Fibroblast of lung (primary cell): ENCODE results near the gene GRK1. TPM values are rescaled to one million over a fixed set of nuclear protein-coding genes. Genes with fewer than 3 reads are reported as not detected.

ENCODE experiments used
- DNase-seq, 2 donors: peaks; one replicate each; pipeline versions ENCODE4 v3.0.0 to v3.0.0-alpha.2; 2010; ENCODE audit warnings: low read depth in 2 of 2
- H2AFZ ChIP-seq: 2 replicates; pipeline ENCODE4 v1.5.1; 2012; ENCODE audit warnings: low read length, control low read depth, inconsistent platforms
- H3K27ac ChIP-seq: 2 replicates; pipeline ENCODE4 v1.5.1; 2011; ENCODE audit warnings: low read length, control low read depth; ENCODE audit not compliant: insufficient read depth
- H3K27me3 ChIP-seq: 2 replicates; pipeline ENCODE4 v1.5.1; 2011; ENCODE audit warnings: mild to moderate bottlenecking, low read length; ENCODE audit not compliant: control insufficient read depth, insufficient read depth
- H3K36me3 ChIP-seq: 2 replicates; pipeline ENCODE4 v1.5.1; 2011; ENCODE audit warnings: low read length; ENCODE audit not compliant: control insufficient read depth, insufficient read depth
- H3K4me1 ChIP-seq: 2 replicates; pipeline ENCODE4 v1.5.1; 2011; ENCODE audit warnings: low read length; ENCODE audit not compliant: control insufficient read depth, insufficient read depth; ENCODE audit errors: extremely low read depth
- H3K4me2 ChIP-seq: 2 replicates; pipeline ENCODE4 v1.5.1; 2011; ENCODE audit warnings: low read length, control low read depth; ENCODE audit not compliant: insufficient read depth; ENCODE audit errors: extremely low read depth
- H3K4me3 ChIP-seq, 4 experiments: fragments of 200-600 bp in 1 of 4; sonication (generic) in 1 of 4; replicated peaks in 1 of 4; 2 replicates each; pipeline ENCODE4 v1.5.1; 2011 to 2016; ENCODE audit warnings: low read length in 4 of 4, low read depth in 3 of 4, mild to moderate bottlenecking in 3 of 4, control low read depth in 2 of 4, inconsistent platforms in 1 of 4, mixed read lengths in 1 of 4; ENCODE audit not compliant: insufficient read depth in 1 of 4; ENCODE audit errors: control extremely low read depth in 1 of 4
- H3K79me2 ChIP-seq: 2 replicates; pipeline ENCODE4 v1.5.1; 2012; ENCODE audit warnings: mild to moderate bottlenecking, low read length, inconsistent platforms; ENCODE audit not compliant: control insufficient read depth, insufficient read depth
- H3K9ac ChIP-seq: 2 replicates; pipeline ENCODE4 v1.5.1; 2011; ENCODE audit warnings: mild to moderate bottlenecking, low read length, control low read depth; ENCODE audit not compliant: insufficient read depth
- H3K9me3 ChIP-seq: 2 replicates; pipeline ENCODE4 v1.5.1; 2012; ENCODE audit warnings: low read depth, low read length; ENCODE audit not compliant: control insufficient read depth, insufficient read depth
- H4K20me1 ChIP-seq: 2 replicates; pipeline ENCODE4 v1.5.1; 2011; ENCODE audit warnings: low read length; ENCODE audit not compliant: control insufficient read depth, insufficient read depth; ENCODE audit errors: extremely low read depth
- EZH2 ChIP-seq: IDR thresholded peaks from 2 replicates; pipeline ENCODE4 v1.5.1; 2012; ENCODE audit warnings: low read length, control low read depth, mild to moderate bottlenecking; ENCODE audit errors: missing control alignments
- polyA plus RNA-seq, 2 donors: library from polyadenylated mRNA; depleted of rRNA in 1 of 2; stranded (reverse) in 1 of 2; unstranded in 1 of 2; fragments of >200 nt; gene quantifications; 2 replicates each; pipeline ENCODE4 v1.2.1, GENCODE V29; 2011 to 2012; ENCODE audit warnings: missing spikeins in 1 of 2
- total RNA-seq: library from RNA; depleted of rRNA; stranded (reverse); fragments of >200 nt; gene quantifications from 2 replicates; pipeline ENCODE4 v1.2.1, GENCODE V29; 2014
- TF ChIP-seq, protein P1 (sequence below), 2 donors: IDR thresholded peaks in 1 of 2; conservative IDR thresholded peaks in 1 of 2; 1 replicate in 1 of 2; 2 replicates in 1 of 2; pipeline ENCODE4 v1.5.1; 2011 to 2012; ENCODE audit warnings: low read length in 2 of 2, control low read depth in 1 of 2, inconsistent platforms in 1 of 2, low read depth in 1 of 2, mild to moderate bottlenecking in 1 of 2

GRK1 gene
- total and polyA plus RNA-seq, 2 donors (not counting 1 experiment from before 2014, with no cell fraction given), result 0.17 TPM; not detected in 1

DNA sequence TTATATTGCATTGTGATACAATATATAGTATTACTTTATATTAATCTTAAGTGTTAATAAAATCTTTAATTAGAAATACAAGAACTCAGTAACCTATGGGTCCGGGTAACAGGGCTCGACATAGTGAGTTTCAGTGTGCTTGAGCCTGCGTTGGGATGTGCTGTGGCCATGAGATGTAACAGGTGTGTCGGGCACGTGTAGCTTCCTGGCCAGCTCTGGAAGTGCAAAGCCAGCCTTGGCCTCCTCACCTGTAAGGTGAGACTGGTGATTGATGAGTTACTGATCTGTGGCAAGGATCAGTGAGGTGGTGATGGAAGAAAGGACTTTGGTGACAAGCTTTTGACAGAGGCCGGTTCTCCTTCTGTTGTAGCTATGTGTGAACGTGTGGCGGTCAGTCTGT, 28.2 kb upstream of the GRK1 start:
- H3K36me3 ChIP-seq, result peaks cover 24% of the 10 kb centered on the region
- H3K4me2 ChIP-seq, result no peak overlapping the region
- no peak overlapping the region for H3K27ac ChIP-seq
- H2AFZ ChIP-seq, result no peak overlapping the region
- H3K9me3 ChIP-seq, result no peaks in the 10 kb centered on the region
- TF ChIP-seq, protein P1, sequence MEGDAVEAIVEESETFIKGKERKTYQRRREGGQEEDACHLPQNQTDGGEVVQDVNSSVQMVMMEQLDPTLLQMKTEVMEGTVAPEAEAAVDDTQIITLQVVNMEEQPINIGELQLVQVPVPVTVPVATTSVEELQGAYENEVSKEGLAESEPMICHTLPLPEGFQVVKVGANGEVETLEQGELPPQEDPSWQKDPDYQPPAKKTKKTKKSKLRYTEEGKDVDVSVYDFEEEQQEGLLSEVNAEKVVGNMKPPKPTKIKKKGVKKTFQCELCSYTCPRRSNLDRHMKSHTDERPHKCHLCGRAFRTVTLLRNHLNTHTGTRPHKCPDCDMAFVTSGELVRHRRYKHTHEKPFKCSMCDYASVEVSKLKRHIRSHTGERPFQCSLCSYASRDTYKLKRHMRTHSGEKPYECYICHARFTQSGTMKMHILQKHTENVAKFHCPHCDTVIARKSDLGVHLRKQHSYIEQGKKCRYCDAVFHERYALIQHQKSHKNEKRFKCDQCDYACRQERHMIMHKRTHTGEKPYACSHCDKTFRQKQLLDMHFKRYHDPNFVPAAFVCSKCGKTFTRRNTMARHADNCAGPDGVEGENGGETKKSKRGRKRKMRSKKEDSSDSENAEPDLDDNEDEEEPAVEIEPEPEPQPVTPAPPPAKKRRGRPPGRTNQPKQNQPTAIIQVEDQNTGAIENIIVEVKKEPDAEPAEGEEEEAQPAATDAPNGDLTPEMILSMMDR (conservative IDR thresholded peaks at IDR 0.05 in 1 of 2, IDR thresholded peaks at IDR 0.05 in 1 of 2; ENCODE audit: low read depth in 1 of 2, low read length in 2 of 2), result no peak
- TF ChIP-seq EZH2, result no peak
- H3K9ac ChIP-seq, result no peak overlapping the region
- H3K27me3 ChIP-seq, result no peaks in the 10 kb centered on the region
- DNase-seq, result no peak
- no peaks in the 10 kb centered on the region for H3K79me2 ChIP-seq
- no peak overlapping the region for H3K4me3 ChIP-seq
- H3K4me1 ChIP-seq, result no peaks in the 10 kb centered on the region
- no peaks in the 10 kb centered on the region for H4K20me1 ChIP-seq

DNA sequence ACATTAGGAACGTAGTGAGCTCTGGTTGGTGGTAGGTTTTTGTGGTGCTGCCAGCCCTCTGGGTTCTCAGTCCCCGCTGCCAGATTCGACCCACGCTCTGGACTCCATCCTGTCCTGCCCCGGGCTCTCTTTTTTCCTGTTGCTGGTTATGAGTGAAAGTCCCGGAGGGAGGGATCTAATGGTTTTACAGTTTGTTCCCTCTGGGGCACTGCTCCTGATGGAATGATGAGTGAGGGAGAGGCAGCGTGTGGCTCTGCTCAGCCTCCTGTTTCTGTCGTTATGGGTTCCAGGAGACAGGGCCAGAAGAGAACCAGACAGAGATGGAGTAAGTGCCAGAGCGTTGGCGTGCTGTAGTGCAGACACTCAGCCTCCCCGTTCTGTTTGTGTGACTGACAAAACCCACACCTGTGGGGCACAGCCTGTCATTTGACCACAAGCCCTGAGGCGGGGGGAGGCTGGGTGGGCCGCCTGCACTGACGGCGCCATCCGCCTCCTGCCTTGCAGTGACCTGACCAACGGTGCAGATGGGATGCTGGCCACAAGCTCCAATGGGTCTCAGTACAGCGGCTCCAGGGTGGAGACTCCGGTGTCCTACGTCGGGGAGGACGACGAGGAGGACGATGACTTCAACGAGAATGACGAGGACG, 27.3 kb upstream of the GRK1 start:
- Histone ChIP-seq H3K4me2 (no peak overlapping the region), H3K9me3 (no peaks in the 10 kb centered on the region), H3K36me3 (peaks cover 22% of the 10 kb centered on the region), H3K27me3 (no peaks in the 10 kb centered on the region), H3K79me2 (no peaks in the 10 kb centered on the region), H3K4me1 (no peaks in the 10 kb centered on the region), H3K27ac (no peak overlapping the region), H3K4me3 (no peak overlapping the region), H3K9ac (no peak overlapping the region), H4K20me1 (no peaks in the 10 kb centered on the region), H2AFZ (no peak overlapping the region)
- TF ChIP-seq, protein P1 (conservative IDR thresholded peaks at IDR 0.05 in 1 of 2, IDR thresholded peaks at IDR 0.05 in 1 of 2; ENCODE audit: low read depth in 1 of 2, low read length in 2 of 2), result no peak
- no peak for TF ChIP-seq EZH2
- DNase-seq, result no peak

DNA sequence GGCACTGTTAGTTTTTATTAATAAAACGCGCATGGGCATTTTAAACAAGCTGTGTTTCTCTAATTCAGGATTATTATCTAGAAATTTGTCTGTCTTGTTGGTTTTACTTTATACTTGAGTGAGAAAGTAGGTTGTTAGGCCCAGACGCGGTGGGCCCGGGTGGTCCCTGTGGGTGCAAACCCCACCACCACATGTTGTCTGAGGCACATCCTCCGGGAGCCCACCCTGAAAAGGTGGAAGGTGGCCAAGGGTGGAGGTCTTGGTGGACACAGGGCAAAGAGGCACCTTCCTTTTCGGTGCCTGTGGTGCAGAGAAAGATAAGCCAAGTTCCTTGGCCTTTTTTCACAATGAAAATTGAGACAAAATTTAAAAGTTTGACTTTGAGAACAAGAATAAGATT, 25.6 kb upstream of the GRK1 start:
- Histone ChIP-seq H3K79me2 (no peaks in the 10 kb centered on the region), H3K36me3 (peaks cover 13% of the 10 kb centered on the region), H4K20me1 (no peaks in the 10 kb centered on the region), H2AFZ (no peak overlapping the region), H3K4me2 (no peak overlapping the region), H3K27me3 (no peaks in the 10 kb centered on the region), H3K9ac (no peak overlapping the region), H3K27ac (no peak overlapping the region), H3K4me1 (no peaks in the 10 kb centered on the region), H3K4me3 (no peak overlapping the region), H3K9me3 (no peaks in the 10 kb centered on the region)
- TF ChIP-seq EZH2, result no peak
- TF ChIP-seq, protein P1 (conservative IDR thresholded peaks at IDR 0.05 in 1 of 2, IDR thresholded peaks at IDR 0.05 in 1 of 2; ENCODE audit: low read depth in 1 of 2, low read length in 2 of 2), result no peak
- no peak for DNase-seq
